Large intestine (tissue), 3 donors: ENCODE data around the gene VARS2. TPM values are rescaled to one million over a fixed set of nuclear protein-coding genes. Genes with fewer than 3 reads are reported as not detected.

ENCODE experiments used
- DNase-seq, 2 donors: peaks; one replicate each; pipeline versions ENCODE4 v3.0.0 to v3.0.0-alpha.2; 2013
- H3K27ac ChIP-seq: one replicate; pipeline ENCODE4 v1.5.1; 2013; ENCODE audit warnings: low read length
- H3K27me3 ChIP-seq: 2 replicates; pipeline ENCODE4 v1.6.1; 2013; ENCODE audit warnings: low read length; ENCODE audit not compliant: control insufficient read depth, insufficient read depth
- H3K36me3 ChIP-seq: 2 replicates; pipeline ENCODE4 v1.6.1; 2013; ENCODE audit warnings: low read length; ENCODE audit not compliant: control insufficient read depth, insufficient read depth
- H3K4me1 ChIP-seq: one replicate; pipeline ENCODE4 v1.6.1; 2013; ENCODE audit warnings: low read length; ENCODE audit not compliant: control insufficient read depth, insufficient read depth
- H3K4me3 ChIP-seq: one replicate; pipeline ENCODE4 v1.5.1; 2013; ENCODE audit warnings: low read length
- H3K9me3 ChIP-seq: one replicate; pipeline ENCODE4 v1.6.1; 2013; ENCODE audit warnings: mild to moderate bottlenecking, low read depth, low read length, moderate library complexity; ENCODE audit not compliant: control insufficient read depth
- WGBS: methylation state at CpG from one replicate; pipeline ENCODE4 v1.1.5; 2013; ENCODE audit warnings: low lambda C conversion rate; ENCODE audit not compliant: insufficient coverage; 5-methylcytosine and 5-hydroxymethylcytosine counted together
- polyA plus RNA-seq: library from polyadenylated mRNA; unstranded; fragments of 120-200 nt; gene quantifications from one replicate; pipeline ENCODE4 v1.2.1, GENCODE V29; 2013

The VARS2 gene
- polyA plus RNA-seq, 1 donor = 43.5 TPM

DNA sequence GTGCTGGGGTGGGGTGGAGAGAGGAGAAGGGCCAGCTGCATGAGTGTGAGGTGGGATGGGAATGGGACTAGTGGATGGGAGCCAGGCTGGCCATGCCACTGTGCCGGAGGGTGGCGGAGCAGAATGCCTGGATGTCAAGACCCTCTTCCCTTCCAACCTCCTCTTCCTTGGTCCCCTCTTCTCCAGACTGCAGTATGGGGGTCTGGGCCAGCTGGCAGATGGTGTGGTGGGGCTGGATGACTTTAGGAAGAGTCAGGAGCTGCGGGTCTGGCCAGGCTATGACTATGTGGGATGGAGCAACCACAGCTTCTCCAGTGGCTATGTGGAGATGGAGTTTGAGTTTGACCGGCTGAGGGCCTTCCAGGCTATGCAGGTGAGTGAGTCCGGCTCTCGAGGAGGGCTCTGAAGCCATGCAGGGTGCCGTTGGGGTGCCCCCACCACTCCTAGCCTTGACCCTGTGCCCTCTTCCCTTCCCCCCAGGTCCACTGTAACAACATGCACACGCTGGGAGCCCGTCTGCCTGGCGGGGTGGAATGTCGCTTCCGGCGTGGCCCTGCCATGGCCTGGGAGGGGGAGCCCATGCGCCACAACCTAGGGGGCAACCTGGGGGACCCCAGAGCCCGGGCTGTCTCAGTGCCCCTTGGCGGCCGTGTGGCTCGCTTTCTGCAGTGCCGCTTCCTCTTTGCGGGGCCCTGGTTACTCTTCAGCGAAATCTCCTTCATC, 22.1 kb upstream of the VARS2 start:
- peaks cover 83% of the 10 kb centered on the region for H3K36me3 ChIP-seq
- no peak for DNase-seq
- no peak overlapping the region for H3K4me3 ChIP-seq
- no peaks in the 10 kb centered on the region for H3K27me3 ChIP-seq
- no peak overlapping the region for H3K27ac ChIP-seq
- H3K9me3 ChIP-seq = no peaks in the 10 kb centered on the region
- H3K4me1 ChIP-seq = peaks cover under 1% of the 10 kb centered on the region
- no CpG with 5 or more reads among the region's 21 CpGs for WGBS

DNA sequence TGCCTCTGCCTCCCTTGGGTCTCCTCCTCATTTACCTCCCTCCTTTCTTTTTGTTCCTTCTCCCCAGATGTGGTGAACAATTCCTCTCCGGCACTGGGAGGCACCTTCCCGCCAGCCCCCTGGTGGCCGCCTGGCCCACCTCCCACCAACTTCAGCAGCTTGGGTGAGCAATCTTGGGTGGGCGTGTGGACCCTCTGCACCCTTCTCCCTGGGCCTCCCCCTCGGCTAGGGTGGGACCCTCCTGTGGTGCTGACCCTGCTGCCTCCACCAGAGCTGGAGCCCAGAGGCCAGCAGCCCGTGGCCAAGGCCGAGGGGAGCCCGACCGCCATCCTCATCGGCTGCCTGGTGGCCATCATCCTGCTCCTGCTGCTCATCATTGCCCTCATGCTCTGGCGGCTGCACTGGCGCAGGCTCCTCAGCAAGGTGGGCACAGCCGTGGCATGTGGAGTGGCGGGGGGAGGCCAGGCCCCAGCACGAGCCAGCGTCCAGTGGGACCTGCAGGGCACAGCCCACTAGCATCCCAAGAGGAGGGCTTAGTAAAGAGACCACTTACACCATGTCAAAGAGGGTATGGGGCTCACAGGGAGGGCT, 20.9 kb upstream of the VARS2 start:
- no peaks in the 10 kb centered on the region for H3K4me1 ChIP-seq
- H3K27ac ChIP-seq = no peak overlapping the region
- no CpG with 5 or more reads among the region's 16 CpGs for WGBS
- H3K27me3 ChIP-seq = no peaks in the 10 kb centered on the region
- no peak overlapping the region for H3K4me3 ChIP-seq
- H3K9me3 ChIP-seq = no peaks in the 10 kb centered on the region
- H3K36me3 ChIP-seq = peaks cover 93% of the 10 kb centered on the region
- DNase-seq = no peak

DNA sequence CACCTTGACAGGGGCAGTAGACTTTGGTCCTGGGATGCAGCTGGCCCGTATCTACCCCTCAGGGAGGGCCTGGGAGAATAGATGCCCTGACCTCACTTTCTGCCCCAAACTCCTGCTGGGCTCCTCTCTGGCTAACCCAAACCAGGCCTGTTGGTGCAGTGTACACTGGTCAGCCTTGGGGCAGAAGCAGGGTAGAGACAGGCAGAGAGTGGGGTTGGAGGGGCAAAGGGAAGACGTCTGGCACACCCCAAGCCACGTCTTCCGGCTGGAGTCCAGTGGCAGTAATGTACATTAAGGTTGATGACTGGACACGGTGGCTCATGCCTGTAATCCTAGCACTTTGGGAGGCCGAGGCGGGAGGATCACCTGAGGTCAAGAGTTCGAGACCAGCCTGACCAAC, 20.4 kb upstream of the VARS2 start:
- Histone ChIP-seq H3K4me3 (no peak overlapping the region), H3K9me3 (no peaks in the 10 kb centered on the region), H3K27ac (no peak overlapping the region), H3K4me1 (no peaks in the 10 kb centered on the region), H3K36me3 (peaks cover 97% of the 10 kb centered on the region), H3K27me3 (no peaks in the 10 kb centered on the region)
- WGBS = no CpG with 5 or more reads among the region's 8 CpGs
- no peak for DNase-seq

DNA sequence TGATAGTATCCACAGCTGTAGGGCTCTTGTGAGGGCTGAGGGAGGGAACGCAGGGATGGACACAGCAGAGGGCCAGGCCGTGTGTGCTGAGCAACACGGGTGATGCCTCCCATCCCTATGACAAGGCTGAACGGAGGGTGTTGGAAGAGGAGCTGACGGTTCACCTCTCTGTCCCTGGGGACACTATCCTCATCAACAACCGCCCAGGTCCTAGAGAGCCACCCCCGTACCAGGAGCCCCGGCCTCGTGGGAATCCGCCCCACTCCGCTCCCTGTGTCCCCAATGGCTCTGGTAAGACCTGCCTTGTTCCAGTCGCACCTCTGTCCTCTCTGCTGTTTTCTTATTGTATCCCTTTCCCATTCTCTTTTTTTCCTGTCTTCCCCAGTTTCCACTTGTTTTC, 19.7 kb upstream of the VARS2 start:
- Histone ChIP-seq H3K4me1 (no peaks in the 10 kb centered on the region), H3K4me3 (no peak overlapping the region), H3K36me3 (peaks cover 97% of the 10 kb centered on the region), H3K27me3 (no peaks in the 10 kb centered on the region), H3K9me3 (no peaks in the 10 kb centered on the region), H3K27ac (no peak overlapping the region)
- DNase-seq = no peak
- WGBS = 96% methylated on average over 5 of the region's 12 CpGs

GRCh38 chr6:30894935-30895334, 19.1 kb upstream of the VARS2 start:
- WGBS = no CpG with 5 or more reads among the region's 3 CpGs
- no peak overlapping the region for H3K27ac ChIP-seq

GRCh38 chr6:30895343-30895742, 18.7 kb upstream of the VARS2 start:
- no peak for DNase-seq
- no peaks in the 10 kb centered on the region for H3K27me3 ChIP-seq
- peaks cover 93% of the 10 kb centered on the region for H3K36me3 ChIP-seq
- no peaks in the 10 kb centered on the region for H3K9me3 ChIP-seq
- H3K4me1 ChIP-seq = no peaks in the 10 kb centered on the region
- WGBS = no CpG with 5 or more reads among the region's 10 CpGs
- no peak overlapping the region for H3K27ac ChIP-seq
- H3K4me3 ChIP-seq = no peak overlapping the region

More at GRCh38 chr6:30894935-30895334, 19.1 kb upstream of the VARS2 start:
- Histone ChIP-seq H3K4me3 (no peak overlapping the region), H3K27me3 (no peaks in the 10 kb centered on the region), H3K9me3 (no peaks in the 10 kb centered on the region), H3K36me3 (peaks cover 97% of the 10 kb centered on the region), H3K4me1 (no peaks in the 10 kb centered on the region)
- no peak for DNase-seq

DNA sequence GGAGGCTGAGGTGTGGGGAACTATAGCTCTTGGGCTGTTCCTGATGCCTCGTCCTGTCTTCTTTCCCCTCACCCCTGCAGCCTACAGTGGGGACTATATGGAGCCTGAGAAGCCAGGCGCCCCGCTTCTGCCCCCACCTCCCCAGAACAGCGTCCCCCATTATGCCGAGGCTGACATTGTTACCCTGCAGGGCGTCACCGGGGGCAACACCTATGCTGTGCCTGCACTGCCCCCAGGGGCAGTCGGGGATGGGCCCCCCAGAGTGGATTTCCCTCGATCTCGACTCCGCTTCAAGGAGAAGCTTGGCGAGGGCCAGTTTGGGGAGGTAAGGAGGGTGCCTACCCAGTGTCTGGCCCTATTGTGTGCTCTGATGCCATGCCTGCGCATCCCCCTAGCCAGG, 17.5 kb upstream of the VARS2 start:
- peaks cover 81% of the 10 kb centered on the region for H3K36me3 ChIP-seq
- WGBS = no CpG with 5 or more reads among the region's 13 CpGs
- DNase-seq = no peak
- no peaks in the 10 kb centered on the region for H3K9me3 ChIP-seq
- H3K27me3 ChIP-seq = no peaks in the 10 kb centered on the region
- H3K4me1 ChIP-seq = no peaks in the 10 kb centered on the region
- H3K27ac ChIP-seq = no peak overlapping the region
- no peak overlapping the region for H3K4me3 ChIP-seq

DNA sequence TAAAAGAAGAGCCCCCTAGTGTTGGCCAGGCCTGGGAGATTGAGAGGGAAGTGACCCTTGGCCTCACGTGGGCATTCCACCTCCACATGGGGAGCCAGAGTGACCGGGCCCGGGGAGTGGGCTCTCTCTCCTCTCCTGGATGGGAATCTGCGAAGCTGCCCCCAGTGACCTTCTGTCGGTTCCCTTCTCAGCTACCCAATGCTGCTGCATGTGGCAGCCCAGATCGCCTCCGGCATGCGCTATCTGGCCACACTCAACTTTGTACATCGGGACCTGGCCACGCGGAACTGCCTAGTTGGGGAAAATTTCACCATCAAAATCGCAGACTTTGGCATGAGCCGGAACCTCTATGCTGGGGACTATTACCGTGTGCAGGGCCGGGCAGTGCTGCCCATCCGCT, 16.2 kb upstream of the VARS2 start:
- no CpG with 5 or more reads among the region's 16 CpGs for WGBS
- Histone ChIP-seq H3K9me3 (no peaks in the 10 kb centered on the region), H3K27ac (no peak overlapping the region)

GRCh38 chr6:30898750-30899360, 15.2 kb upstream of the VARS2 start:
- no peak overlapping the region for H3K4me3 ChIP-seq
- DNase-seq = no peak
- no peaks in the 10 kb centered on the region for H3K9me3 ChIP-seq
- H3K27ac ChIP-seq = no peak overlapping the region
- no peaks in the 10 kb centered on the region for H3K4me1 ChIP-seq
- H3K27me3 ChIP-seq = no peaks in the 10 kb centered on the region
- peaks cover 58% of the 10 kb centered on the region for H3K36me3 ChIP-seq
- no CpG with 5 or more reads among the region's 23 CpGs for WGBS

More for the DNA sequence above, 16.2 kb upstream of the VARS2 start:
- Histone ChIP-seq H3K27me3 (no peaks in the 10 kb centered on the region), H3K4me3 (no peak overlapping the region), H3K36me3 (peaks cover 67% of the 10 kb centered on the region), H3K4me1 (no peaks in the 10 kb centered on the region)
- DNase-seq = no peak

DNA sequence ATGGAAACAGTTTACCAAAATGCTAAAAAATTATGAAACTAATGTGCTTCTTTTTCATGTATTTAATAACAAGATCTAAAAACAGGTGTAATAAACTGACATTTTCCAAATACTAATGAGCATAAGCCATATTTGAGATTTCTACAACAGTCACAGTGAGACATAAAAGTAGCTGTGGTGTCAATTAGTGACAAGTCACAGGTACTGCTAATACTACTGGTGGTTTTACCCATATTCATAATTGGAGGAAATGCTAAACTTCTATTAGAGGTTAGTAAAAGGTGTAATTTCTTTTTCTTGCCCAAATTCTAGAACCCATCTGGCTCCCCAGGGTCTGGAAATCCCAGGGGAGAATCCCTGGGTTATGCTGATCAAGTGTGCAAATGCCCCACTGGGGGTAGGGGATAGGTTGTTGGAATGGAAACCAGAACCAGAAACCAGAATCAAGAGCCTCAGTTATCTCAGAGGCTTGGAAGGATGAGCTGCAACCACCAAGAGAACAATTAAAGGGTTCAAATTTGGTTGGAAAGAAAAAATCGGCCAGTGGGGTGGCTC, 13.1 kb upstream of the VARS2 start:
- no peaks in the 10 kb centered on the region for H3K9me3 ChIP-seq
- H3K27me3 ChIP-seq = no peaks in the 10 kb centered on the region
- H3K4me1 ChIP-seq = no peaks in the 10 kb centered on the region
- no peak overlapping the region for H3K27ac ChIP-seq
- no CpG with 5 or more reads among the region's 1 CpG for WGBS
- H3K4me3 ChIP-seq = no peak overlapping the region
- no peak for DNase-seq
- H3K36me3 ChIP-seq = peaks cover 38% of the 10 kb centered on the region
